Panc1 (cell line): ENCODE measurements around the gene ERG. TPM values are rescaled to one million over a fixed set of nuclear protein-coding genes. Genes with fewer than 3 reads are reported as not detected.

Experiments used
- ATAC-seq: fragments of 200-7000 bp; cut with Tn5 transposase; 2 replicates; pipeline ENCODE4 v1.9.1; 2020; ENCODE audit warnings: mild to moderate bottlenecking, moderate library complexity
- BruUV-seq: library from RNA; stranded (reverse); fragments of 400-500 nt; replicated peaks from 2 replicates; lab custom pipeline; 2021; lab: Mats Ljungman, UMichigan
- CTCF ChIA-PET: fragments of 300-600 bp; sonication (Branson Sonifier 250); formaldehyde crosslinking; loops from one replicate; lab custom pipeline; 2022; ENCODE audit warnings: antibody characterized with exemption; lab: Charles Lee
- POLR2A ChIA-PET: fragments of 300-600 bp; sonication (Branson Sonifier 250); formaldehyde crosslinking; loops from one replicate; lab custom pipeline; 2022; ENCODE audit warnings: antibody characterized with exemption; lab: Charles Lee
- DNase-seq: peaks from one replicate; pipeline ENCODE4 v3.0.0-alpha.2; 2010; ENCODE audit warnings: low read depth, low spot score
- H3K27ac ChIP-seq: 2 replicates; pipeline ENCODE4 v1.5.1; 2011; ENCODE audit warnings: mild to moderate bottlenecking, low read length, inconsistent platforms
- H3K27me3 ChIP-seq: fragments of 200-500 bp; sonication (Bioruptor generic); 2 replicates; pipeline ENCODE4 v1.6.0; 2014; ENCODE audit warnings: low read length, inconsistent platforms; ENCODE audit not compliant: control insufficient read depth, insufficient read depth
- H3K36me3 ChIP-seq: fragments of 200-500 bp; sonication (Bioruptor generic); 2 replicates; pipeline ENCODE4 v1.5.1; 2014; ENCODE audit warnings: inconsistent platforms, mild to moderate bottlenecking, low read length, moderate library complexity; ENCODE audit not compliant: control insufficient read depth, insufficient read depth
- H3K4me1 ChIP-seq: 2 replicates; pipeline ENCODE4 v1.5.1; 2011; ENCODE audit warnings: inconsistent platforms, mild to moderate bottlenecking, low read length, moderate library complexity; ENCODE audit not compliant: control insufficient read depth, insufficient read depth
- H3K4me3 ChIP-seq, 2 experiments: 2 replicates each; pipeline ENCODE4 v1.5.1; 2011 to 2012; ENCODE audit warnings: low read depth in 2 of 2, low read length in 2 of 2, mild to moderate bottlenecking in 2 of 2, inconsistent platforms in 1 of 2, moderate library complexity in 1 of 2
- H3K9me3 ChIP-seq: fragments of 200-500 bp; sonication (Bioruptor generic); 2 replicates; pipeline ENCODE4 v1.5.1; 2014; ENCODE audit warnings: low read depth, mild to moderate bottlenecking, inconsistent platforms, low read length, moderate library complexity; ENCODE audit not compliant: control insufficient read depth, insufficient read depth
- CTCF ChIP-seq: fragments of 450-650 bp; IDR thresholded peaks from 2 replicates; pipeline ENCODE4 v1.5.1; 2017; ENCODE audit warnings: mild to moderate bottlenecking
- POLR2AphosphoS5 ChIP-seq: IDR thresholded peaks from 2 replicates; pipeline ENCODE4 v1.6.1; 2012; ENCODE audit warnings: mild to moderate bottlenecking, low read depth, low read length, moderate library complexity
- REST ChIP-seq, 2 experiments: IDR thresholded peaks; 2 replicates each; pipeline ENCODE4 v1.6.1; 2011 to 2012; ENCODE audit warnings: low read depth in 2 of 2, control low read depth in 1 of 2, low read length in 1 of 2, mild to moderate bottlenecking in 1 of 2, moderate library complexity in 1 of 2; ENCODE audit not compliant: insufficient read depth in 1 of 2
- SIN3A ChIP-seq: IDR thresholded peaks from 2 replicates; pipeline ENCODE4 v1.6.1; 2012; ENCODE audit warnings: low read depth, mild to moderate bottlenecking, low read length, moderate library complexity, borderline replicate concordance; ENCODE audit not compliant: insufficient read depth
- TCF7L2 ChIP-seq: IDR thresholded peaks from 2 replicates; pipeline ENCODE4 v1.6.1; 2011; ENCODE audit warnings: mild to moderate bottlenecking, low read depth, low read length, inconsistent platforms
- in situ Hi-C: cut with HindIII; loops from 2 replicates; pipeline ENCODE4 v1.10.0; 2016; ENCODE audit warnings: low sequenced_read_pairs, low pct_unique_long_range_greater_than_20kb
- intact Hi-C: fragments of 100-400 bp; cut with micrococcal nuclease; formaldehyde crosslinking; loops from one replicate; pipeline ENCODE4 v1.10.0; 2022; ENCODE audit not compliant: unreplicated experiment
- total RNA-seq: library from RNA; stranded (reverse); gene quantifications from one replicate; pipeline ENCODE4 v1.2.1, GENCODE V29; 2021; ENCODE audit not compliant: unreplicated experiment

Gene ERG
- total RNA-seq, 1 experiment from 2014 or later, result 0.49 TPM

- H3K36me3 ChIP-seq, result no peaks in the 10 kb centered on the region
- no peak overlapping the region for H3K27ac ChIP-seq
- BruUV-seq, result no TSS peak
- ChIA-PET POLR2A (no interaction called here), CTCF (interaction anchor here (0.6 kb wide), 1 partner anchor 16 kb away, joined by 3 read pairs; no protein-coding TSS in a partner anchor)
- ATAC-seq, result no peak
- no peaks in the 10 kb centered on the region for H3K9me3 ChIP-seq
- no peaks in the 10 kb centered on the region for H3K27me3 ChIP-seq
- H3K4me3 ChIP-seq, result no peak overlapping the region
- in situ Hi-C loops, result no loop called here
- TF ChIP-seq CTCF, result no peak
- TF ChIP-seq SIN3A, result no peak
- no peak for TF ChIP-seq POLR2AphosphoS5
- TF ChIP-seq TCF7L2, result no peak
- no peak for TF ChIP-seq REST (IDR thresholded peaks at IDR 0.05; ENCODE audit: insufficient read depth in 1 of 2, low read depth in 2 of 2, low read length in 1 of 2)
- no peak for DNase-seq
- intact Hi-C loops, result no loop called here
- H3K4me1 ChIP-seq, result no peaks in the 10 kb centered on the region
These were observed 25.7 kb downstream of the ERG start for GRCh38 chr21:38472412-38473108.

GRCh38 chr21:38471766-38472165 lies 26.5 kb downstream of the ERG start:
- no TSS peak for BruUV-seq
- CTCF ChIA-PET, result no interaction called here
- no peak for DNase-seq
- in situ Hi-C loops (no loop called here), intact Hi-C loops (no loop called here)
- H3K27ac ChIP-seq, result no peak overlapping the region
- H3K36me3 ChIP-seq, result no peaks in the 10 kb centered on the region
- TF ChIP-seq REST (IDR thresholded peaks at IDR 0.05; ENCODE audit: insufficient read depth in 1 of 2, low read depth in 2 of 2, low read length in 1 of 2) (no peak), CTCF (no peak), SIN3A (no peak), POLR2AphosphoS5 (no peak), TCF7L2 (no peak)
- H3K27me3 ChIP-seq, result no peaks in the 10 kb centered on the region
- ATAC-seq, result no peak
- no peaks in the 10 kb centered on the region for H3K4me1 ChIP-seq
- H3K9me3 ChIP-seq, result no peaks in the 10 kb centered on the region
- POLR2A ChIA-PET, result no interaction called here
- no peak overlapping the region for H3K4me3 ChIP-seq
